Hypothalamus (tissue), 51 donors: ENCODE data around the gene STAG1.
A peak's percentile ranks its signal among the peaks of the same experiment; 100 is the strongest.
"Not testable (repeated sequence)": the region's sequence is repeated elsewhere in the genome, so short reads cannot be mapped to it uniquely, and the experiment has no call there.

Source experiments
- DNase-seq, 51 donors: peaks; one replicate each; lab custom pipeline; 2025; lab: John Stamatoyannopoulos, UW

Gene STAG1

GRCh38 chr3:136343873-136344555, 408.2 kb downstream of the STAG1 start:
- peak in 13 of 51 donors; percentile 2 to 26 (median 8) for DNase-seq

- DNase-seq: no peak
Observed at GRCh38 chr3:136343446-136343845, 408.7 kb downstream of the STAG1 start.

GRCh38 chr3:136336329-136337100, 415.7 kb downstream of the STAG1 start:
- DNase-seq: no peak

GRCh38 chr3:136334726-136335125, 417.5 kb downstream of the STAG1 start:
- not testable (repeated sequence) for DNase-seq

- DNase-seq: no peak
Observed at GRCh38 chr3:136334209-136334608, 418.0 kb downstream of the STAG1 start.

GRCh38 chr3:136332776-136333175, 419.4 kb downstream of the STAG1 start:
- DNase-seq: no peak

- DNase-seq: no peak
Observed at GRCh38 chr3:136332302-136332701, 419.9 kb downstream of the STAG1 start.

- DNase-seq: no peak
Observed at GRCh38 chr3:136330900-136331299, 421.3 kb downstream of the STAG1 start.

- DNase-seq: no peak
Observed at GRCh38 chr3:136329593-136329992, 422.6 kb downstream of the STAG1 start.

- DNase-seq: no peak
Observed at GRCh38 chr3:136327671-136328070, 424.5 kb downstream of the STAG1 start.

GRCh38 chr3:136326316-136326715, 425.9 kb downstream of the STAG1 start:
- no peak for DNase-seq

- DNase-seq: no peak
Observed at GRCh38 chr3:136311968-136312367, 440.2 kb downstream of the STAG1 start.

- DNase-seq: no peak
Observed at GRCh38 chr3:136311261-136311660, 440.9 kb downstream of the STAG1 start.

- DNase-seq: no peak
Observed at GRCh38 chr3:136305879-136306278, 446.3 kb downstream of the STAG1 start.

- DNase-seq: no peak
Observed at GRCh38 chr3:136300444-136300843, 451.7 kb downstream of the STAG1 start.

- no peak for DNase-seq
Observed at GRCh38 chr3:136297826-136298225, 454.4 kb downstream of the STAG1 start.

- no peak for DNase-seq
Observed at GRCh38 chr3:136296960-136297359, 455.2 kb downstream of the STAG1 start.

- DNase-seq: no peak
Observed at GRCh38 chr3:136294176-136294575, 458.0 kb downstream of the STAG1 start.

GRCh38 chr3:136293279-136293678, 458.9 kb downstream of the STAG1 start:
- DNase-seq: no peak

GRCh38 chr3:136292500-136292899, 459.7 kb downstream of the STAG1 start:
- DNase-seq: no peak

GRCh38 chr3:136291302-136291701, 460.9 kb downstream of the STAG1 start:
- no peak for DNase-seq
